Endothelial cell (in vitro differentiated cells): ENCODE data around the gene KLHL21. TPM values are rescaled to one million over a fixed set of nuclear protein-coding genes. Genes with fewer than 3 reads are reported as not detected.

Experiments
- DNase-seq: peaks from one replicate; pipeline ENCODE4 v3.0.0; 2021; ENCODE audit warnings: low spot score
- H3K27ac Mint-ChIP-seq: one replicate; pipeline ENCODE4 v1.8.0; 2021; ENCODE audit warnings: mixed read lengths, inconsistent platforms; ENCODE audit not compliant: unreplicated experiment
- H3K27me3 Mint-ChIP-seq: one replicate; pipeline ENCODE4 v1.8.0; 2021; ENCODE audit warnings: mild to moderate bottlenecking, moderate library complexity, mixed read lengths, inconsistent platforms; ENCODE audit not compliant: unreplicated experiment
- H3K36me3 Mint-ChIP-seq: one replicate; pipeline ENCODE4 v1.8.0; 2021; ENCODE audit warnings: mild to moderate bottlenecking, low read depth, mixed read lengths, inconsistent platforms; ENCODE audit not compliant: unreplicated experiment
- H3K4me1 Mint-ChIP-seq: one replicate; pipeline ENCODE4 v1.8.0; 2021; ENCODE audit warnings: mild to moderate bottlenecking, mixed read lengths, inconsistent platforms; ENCODE audit not compliant: unreplicated experiment
- H3K4me3 Mint-ChIP-seq: one replicate; pipeline ENCODE4 v1.8.0; 2021; ENCODE audit warnings: mild to moderate bottlenecking, mixed read lengths, inconsistent platforms; ENCODE audit not compliant: unreplicated experiment
- H3K9me3 Mint-ChIP-seq: one replicate; pipeline ENCODE4 v1.8.0; 2021; ENCODE audit warnings: mixed read lengths, inconsistent platforms; ENCODE audit not compliant: unreplicated experiment
- CTCF ChIP-seq: fragments of 200-600 bp; sonication (generic); IDR thresholded peaks from one replicate; pipeline ENCODE4 v1.5.0; 2021; ENCODE audit warnings: antibody characterized with exemption; ENCODE audit not compliant: unreplicated experiment
- total RNA-seq: library from RNA; stranded (reverse); fragmentation: NEBNext Ultra II Directional; extraction: Animal tissue kit (Norgen Biotek cat#: 25700); gene quantifications from one replicate; pipeline ENCODE4 v1.2.1, GENCODE V29; 2021; ENCODE audit not compliant: unreplicated experiment

The KLHL21 gene
- total RNA-seq, 1 donor from 2014 or later = 5.0 TPM

GRCh38 chr1:6578624-6579373 lies 23.9 kb downstream of the KLHL21 start:
- peaks cover 10% of the 10 kb centered on the region for H3K4me1 Mint-ChIP-seq
- peaks cover 9% of the 10 kb centered on the region for H3K27me3 Mint-ChIP-seq
- DNase-seq = no peak
- TF ChIP-seq CTCF = no peak
- peak overlapping the region; percentile 94 for H3K27ac Mint-ChIP-seq
- no peaks in the 10 kb centered on the region for H3K9me3 Mint-ChIP-seq
- H3K36me3 Mint-ChIP-seq = no peaks in the 10 kb centered on the region
- H3K4me3 Mint-ChIP-seq = peak overlapping the region; percentile 97

- Mint-ChIP-seq H3K9me3 (no peaks in the 10 kb centered on the region), H3K36me3 (no peaks in the 10 kb centered on the region), H3K27me3 (peaks cover 9% of the 10 kb centered on the region), H3K4me3 (no peak overlapping the region), H3K27ac (peak overlapping the region; percentile 64), H3K4me1 (peaks cover 10% of the 10 kb centered on the region)
- DNase-seq = no peak
- TF ChIP-seq CTCF = no peak
Measured at GRCh38 chr1:6577831-6578525, 24.7 kb downstream of the KLHL21 start.

- H3K27me3 Mint-ChIP-seq = peaks cover 10% of the 10 kb centered on the region
- TF ChIP-seq CTCF = no peak
- no peak overlapping the region for H3K4me3 Mint-ChIP-seq
- DNase-seq = no peak
- H3K36me3 Mint-ChIP-seq = no peaks in the 10 kb centered on the region
- no peaks in the 10 kb centered on the region for H3K9me3 Mint-ChIP-seq
- no peak overlapping the region for H3K27ac Mint-ChIP-seq
- H3K4me1 Mint-ChIP-seq = peaks cover 3% of the 10 kb centered on the region
Measured at GRCh38 chr1:6574818-6575217, 27.9 kb downstream of the KLHL21 start.

- no peaks in the 10 kb centered on the region for H3K36me3 Mint-ChIP-seq
- peaks cover 11% of the 10 kb centered on the region for H3K27me3 Mint-ChIP-seq
- no peaks in the 10 kb centered on the region for H3K9me3 Mint-ChIP-seq
- TF ChIP-seq CTCF = no peak
- DNase-seq = no peak
- H3K4me1 Mint-ChIP-seq = peaks cover 1% of the 10 kb centered on the region
- H3K27ac Mint-ChIP-seq = no peak overlapping the region
- no peak overlapping the region for H3K4me3 Mint-ChIP-seq
Measured at GRCh38 chr1:6574025-6574620, 28.5 kb downstream of the KLHL21 start.
